Common myeloid progenitor, CD34-positive (primary cell): ENCODE results near the gene PTPRD.
A peak's percentile ranks its signal among the peaks of the same experiment; 100 is the strongest.

Source experiments
- CTCF ChIA-PET: fragments of 350-600 bp; sonication (Branson Sonifier 250); formaldehyde crosslinking; loops from one replicate; lab custom pipeline; 2021; ENCODE audit warnings: antibody characterized with exemption; lab: Charles Lee
- POLR2A ChIA-PET: fragments of 350-600 bp; sonication (Branson Sonifier 250); formaldehyde crosslinking; loops from one replicate; lab custom pipeline; 2021; ENCODE audit warnings: antibody characterized with exemption; lab: Charles Lee
- DNase-seq, 3 donors: peaks; one replicate each; pipeline versions ENCODE4 v3.0.0 to v3.0.0-alpha.2; 2013
- H3K27ac ChIP-seq, 2 experiments: 1 replicate in 1 of 2; 2 replicates in 1 of 2; pipeline ENCODE4 v1.7.0; 2013; ENCODE audit warnings: inconsistent platforms in 2 of 2, low read length in 2 of 2, mild to moderate bottlenecking in 2 of 2, low read depth in 1 of 2, moderate library complexity in 1 of 2; ENCODE audit not compliant: severe bottlenecking in 2 of 2, insufficient read depth in 1 of 2, poor library complexity in 1 of 2
- H3K27me3 ChIP-seq, 5 experiments: replicated peaks in 2 of 5; 1 replicate in 3 of 5; 2 replicates in 2 of 5; pipeline versions ENCODE4 v1.6.1 to v1.7.0; 2013; ENCODE audit warnings: low read length in 4 of 5, mild to moderate bottlenecking in 2 of 5, moderate library complexity in 2 of 5, inconsistent platforms in 1 of 5; ENCODE audit not compliant: insufficient read depth in 5 of 5, control insufficient read depth in 4 of 5
- H3K36me3 ChIP-seq, 4 experiments: 1 replicate in 2 of 4; 2 replicates in 2 of 4; pipeline versions ENCODE4 v1.6.1 to v1.7.0; 2013; ENCODE audit warnings: low read length in 3 of 4, control low read depth in 1 of 4, mild to moderate bottlenecking in 1 of 4; ENCODE audit not compliant: control insufficient read depth in 4 of 4, insufficient read depth in 4 of 4
- H3K4me1 ChIP-seq, 4 experiments: 1 replicate in 3 of 4; 2 replicates in 1 of 4; pipeline versions ENCODE4 v1.6.1 to v1.7.1; 2013; ENCODE audit warnings: low read length in 3 of 4, mild to moderate bottlenecking in 3 of 4, control low read depth in 1 of 4, inconsistent platforms in 1 of 4, moderate library complexity in 1 of 4; ENCODE audit not compliant: control insufficient read depth in 4 of 4, insufficient read depth in 4 of 4; ENCODE audit errors: control extremely low read depth in 1 of 4
- H3K4me3 ChIP-seq, 7 experiments: 1 replicate in 4 of 7; 2 replicates in 3 of 7; pipeline versions ENCODE4 v1.5.1 to v1.7.0; 2013; ENCODE audit warnings: mild to moderate bottlenecking in 7 of 7, low read length in 6 of 7, moderate library complexity in 6 of 7, inconsistent platforms in 2 of 7, low read depth in 2 of 7, control low read depth in 1 of 7; ENCODE audit not compliant: insufficient read depth in 4 of 7, control insufficient read depth in 1 of 7; ENCODE audit errors: extremely low read depth in 1 of 7
- H3K9me3 ChIP-seq, 5 experiments: 1 replicate in 4 of 5; 2 replicates in 1 of 5; pipeline versions ENCODE4 v1.6.1 to v1.7.1; 2013; ENCODE audit warnings: low read length in 4 of 5, mild to moderate bottlenecking in 2 of 5, inconsistent platforms in 1 of 5, low read depth in 1 of 5, moderate library complexity in 1 of 5; ENCODE audit not compliant: control insufficient read depth in 4 of 5, insufficient read depth in 2 of 5; ENCODE audit errors: control extremely low read depth in 1 of 5
- WGBS: methylation state at CpG from one replicate; pipeline ENCODE4 v1.1.5; 2013; ENCODE audit not compliant: insufficient coverage; 5-methylcytosine and 5-hydroxymethylcytosine counted together

PTPRD gene

DNA sequence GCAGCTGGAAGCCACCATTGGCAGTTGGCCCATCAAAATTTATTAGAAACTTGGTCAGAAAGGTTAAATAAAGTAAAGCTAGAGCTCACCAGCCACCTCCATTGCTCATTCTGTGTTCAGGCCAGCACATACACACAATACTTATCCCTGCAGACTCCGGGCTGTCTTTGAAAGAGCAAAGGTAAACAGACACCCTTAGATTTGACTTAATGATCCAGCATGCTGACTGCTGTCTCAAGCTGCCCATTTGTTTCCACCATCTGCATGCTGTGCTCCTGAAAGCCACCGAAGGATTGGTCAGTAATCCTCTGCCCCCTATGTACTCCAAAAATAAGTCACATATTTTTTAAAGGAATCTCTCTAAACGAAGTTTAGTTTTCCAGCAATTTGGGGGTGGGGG, 1753.4 kb downstream of the PTPRD start:
- Histone ChIP-seq H3K9me3 (no peaks in the 10 kb centered on the region), H3K4me1 (peaks cover 9 to 21% (median 16%) of the 10 kb centered on the region in 4 experiments), H3K36me3 (no peaks in the 10 kb centered on the region), H3K27me3 (peaks cover 0 to 34% (median 7%) of the 10 kb centered on the region in 5 experiments), H3K27ac (no peak overlapping the region), H3K4me3 (no peak overlapping the region)
- ChIA-PET CTCF (interaction anchor here (2.0 to 4.5 kb wide), 2 partner anchors 37 to 372 kb away, joined by 4 to 30 read pairs; no protein-coding TSS in a partner anchor), POLR2A (no interaction called here)
- WGBS, result 90% methylated on average over 3 of the region's 3 CpGs
- DNase-seq, result no peak

- Histone ChIP-seq H3K27ac (no peak overlapping the region), H3K27me3 (peaks cover 0 to 34% (median 7%) of the 10 kb centered on the region in 5 experiments), H3K4me1 (peaks cover 9 to 21% (median 16%) of the 10 kb centered on the region in 4 experiments), H3K4me3 (peak overlapping the region; percentile 58 to 90 (median 81)), H3K36me3 (no peaks in the 10 kb centered on the region), H3K9me3 (no peaks in the 10 kb centered on the region)
- CTCF ChIA-PET, result interaction anchor here (4.5 kb wide), 1 partner anchor 371 kb away, joined by 30 read pairs; no protein-coding TSS in a partner anchor
- 72% methylated on average over 11 of the region's 27 CpGs for WGBS
- peak in 2 of 3 donors; percentile 25 to 46 for DNase-seq
- POLR2A ChIA-PET, result no interaction called here
Observed at GRCh38 chr9:8858596-8859161, 1754.1 kb downstream of the PTPRD start.

DNA sequence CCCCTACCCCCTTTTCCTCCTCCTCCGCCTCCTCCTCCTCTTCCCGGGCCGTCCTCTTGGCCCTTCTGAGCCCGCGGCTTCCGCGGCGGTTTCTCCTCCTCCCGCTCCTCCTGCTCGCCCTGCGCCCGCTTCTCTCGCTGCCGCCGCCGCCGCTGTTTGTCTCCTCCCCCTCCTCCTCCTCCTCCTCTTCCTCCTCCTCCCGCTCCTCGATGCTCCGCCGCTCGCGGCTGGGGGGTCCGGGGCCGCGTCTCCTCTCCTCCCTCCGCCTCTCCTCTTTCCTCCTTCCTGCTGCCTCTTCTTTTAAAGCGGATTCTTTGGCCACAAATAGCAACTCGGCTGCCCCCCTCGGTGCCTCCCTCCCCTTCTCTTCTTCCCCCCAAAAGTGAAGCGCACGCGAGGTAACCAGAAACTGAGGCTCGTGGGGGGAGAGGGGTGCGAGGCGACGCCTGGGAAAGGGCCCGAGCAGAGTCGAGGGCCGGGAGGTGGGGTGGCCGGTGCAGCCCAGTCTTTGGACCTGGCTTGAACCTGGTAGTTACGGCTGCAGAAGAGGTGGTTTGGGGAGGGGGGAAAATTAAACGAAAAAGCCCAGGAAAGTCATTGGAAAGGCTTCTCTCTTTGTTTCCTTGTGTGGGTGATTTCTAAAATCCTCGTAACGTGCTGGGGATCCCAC, 1754.7 kb downstream of the PTPRD start:
- Histone ChIP-seq H3K4me3 (peak overlapping the region; percentile 58 to 90 (median 81)), H3K27ac (no peak overlapping the region), H3K27me3 (peaks cover 0 to 34% (median 7%) of the 10 kb centered on the region in 5 experiments), H3K9me3 (no peaks in the 10 kb centered on the region), H3K36me3 (no peaks in the 10 kb centered on the region), H3K4me1 (peaks cover 9 to 21% (median 16%) of the 10 kb centered on the region in 4 experiments)
- DNase-seq, result peak in 2 of 3 donors; percentile 45 to 54
- WGBS, result 0% methylated on average over 40 of the region's 45 CpGs
- ChIA-PET CTCF (interaction anchor here (4.5 kb wide), 1 partner anchor 371 kb away, joined by 30 read pairs; no protein-coding TSS in a partner anchor), POLR2A (no interaction called here)

DNA sequence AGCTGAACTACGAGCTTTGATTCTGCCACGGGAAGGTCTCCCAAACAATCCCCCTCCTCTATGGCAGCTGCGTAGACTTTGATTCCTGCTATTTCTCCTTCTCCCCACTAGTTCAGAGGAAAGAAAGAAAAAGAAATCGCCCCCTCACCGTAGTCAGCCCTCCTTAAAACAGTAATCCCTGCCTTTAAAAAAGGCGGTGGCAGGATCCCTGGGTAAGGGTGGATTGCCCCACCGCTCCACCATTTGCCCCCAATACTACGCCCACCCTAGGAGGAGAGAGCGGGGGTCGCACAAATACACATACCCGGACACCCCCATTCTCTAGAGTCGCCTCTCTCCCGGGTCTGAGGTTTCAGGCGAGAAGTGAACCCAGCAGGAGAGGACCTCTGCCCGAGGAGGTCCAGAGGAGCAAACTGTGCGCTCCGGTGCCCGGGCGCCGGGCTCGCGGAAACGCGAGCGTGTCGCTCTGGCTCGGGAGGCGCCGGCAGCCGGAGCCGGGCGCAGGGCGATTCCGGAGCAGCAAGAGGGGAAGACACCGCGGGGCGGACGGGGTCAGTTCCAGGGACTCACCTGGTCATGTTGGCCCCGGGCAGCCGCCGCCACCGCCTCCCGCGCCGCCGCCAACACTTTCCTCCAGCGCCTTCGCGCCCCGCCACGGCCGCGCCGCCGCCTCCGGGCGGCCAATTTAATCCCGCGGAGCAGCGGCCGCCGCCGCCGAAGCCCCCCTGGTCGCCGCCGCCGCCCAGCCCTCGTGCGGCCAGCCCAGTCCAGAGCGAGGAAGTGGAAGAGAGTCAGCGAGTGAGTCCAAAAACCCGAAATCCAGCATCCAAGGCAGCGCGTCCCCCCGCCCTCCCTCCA, 1755.5 kb downstream of the PTPRD start:
- H3K27ac ChIP-seq, result peak overlapping the region in 1 of 2 experiments; percentile 51
- peaks cover 9 to 21% (median 16%) of the 10 kb centered on the region in 4 experiments for H3K4me1 ChIP-seq
- POLR2A ChIA-PET, result no interaction called here
- CTCF ChIA-PET, result interaction anchor here (0.7 to 1.8 kb wide), 7 partner anchors 12 to 375 kb away, joined by 3 to 6 read pairs (median 4); no protein-coding TSS in a partner anchor
- peaks cover 0 to 35% (median 7%) of the 10 kb centered on the region in 5 experiments for H3K27me3 ChIP-seq
- WGBS, result 0% methylated on average over 61 of the region's 76 CpGs
- H3K9me3 ChIP-seq, result no peaks in the 10 kb centered on the region
- no peaks in the 10 kb centered on the region for H3K36me3 ChIP-seq
- peak in 2 of 3 donors; percentile 35 to 49 for DNase-seq
- peak overlapping the region; percentile 58 to 90 (median 81) for H3K4me3 ChIP-seq

DNA sequence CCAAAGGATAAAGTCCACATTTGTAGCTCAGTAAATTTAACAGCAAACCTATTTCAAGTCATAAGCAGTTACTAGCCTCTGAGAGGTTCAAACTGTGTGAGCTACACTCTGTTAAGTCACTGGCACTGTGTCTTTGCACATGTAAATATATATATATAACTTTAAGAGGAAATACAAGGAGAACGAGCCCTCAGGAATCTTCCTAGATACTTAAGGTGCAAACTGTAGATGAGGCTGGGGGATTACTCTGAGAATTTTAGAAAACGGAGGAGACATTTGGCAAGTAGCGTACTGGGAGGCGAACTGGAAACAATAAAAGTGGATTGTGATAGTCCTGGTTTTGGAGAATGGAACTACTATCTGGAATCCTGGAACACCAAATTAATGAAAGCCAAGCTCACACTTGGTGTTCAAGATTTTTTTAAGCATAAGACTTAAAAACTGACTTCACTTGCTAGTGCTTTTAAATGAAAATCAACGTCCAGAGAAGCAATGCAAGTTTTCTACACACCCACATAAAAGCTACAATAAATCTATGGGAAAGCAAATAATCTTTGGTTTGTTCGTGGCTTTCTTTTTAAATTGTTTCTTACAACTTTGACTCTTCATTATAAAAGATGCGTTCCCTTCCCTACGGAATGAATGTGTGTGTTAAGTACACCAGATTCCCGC, 1756.3 kb downstream of the PTPRD start:
- Histone ChIP-seq H3K36me3 (no peaks in the 10 kb centered on the region), H3K4me3 (peak overlapping the region; percentile 58 to 90 (median 81)), H3K27me3 (peaks cover 0 to 37% (median 7%) of the 10 kb centered on the region in 5 experiments), H3K4me1 (peaks cover 9 to 21% (median 16%) of the 10 kb centered on the region in 4 experiments), H3K27ac (peak overlapping the region in 1 of 2 experiments; percentile 9), H3K9me3 (no peaks in the 10 kb centered on the region)
- 17% methylated on average over 3 of the region's 9 CpGs for WGBS
- POLR2A ChIA-PET, result no interaction called here
- CTCF ChIA-PET, result interaction anchor here (0.7 to 1.8 kb wide), 7 partner anchors 11 to 374 kb away, joined by 3 to 6 read pairs (median 4); no protein-coding TSS in a partner anchor
- DNase-seq, result peak in 1 of 3 donors; percentile 13

DNA sequence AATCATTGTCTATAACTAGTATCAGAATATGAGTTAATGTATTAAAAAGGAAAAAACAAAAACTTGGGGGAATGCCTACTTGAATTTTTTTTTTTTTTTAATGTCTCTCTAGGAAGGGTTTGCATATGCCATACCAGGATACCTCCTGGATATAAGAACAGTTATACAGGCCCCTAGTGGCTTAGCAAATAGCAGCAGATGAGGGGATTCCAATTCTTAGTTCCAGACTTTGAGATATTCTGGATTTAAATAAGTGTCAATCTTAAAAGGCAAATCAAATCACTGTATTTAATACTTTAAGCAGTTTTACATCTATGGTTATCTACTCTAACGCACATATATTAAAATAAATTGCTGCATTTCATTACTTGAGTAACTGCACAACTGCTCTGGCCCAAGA, 1757.8 kb downstream of the PTPRD start:
- CTCF ChIA-PET, result no interaction called here
- POLR2A ChIA-PET, result no interaction called here
- Histone ChIP-seq H3K27me3 (peaks cover 0 to 34% (median 7%) of the 10 kb centered on the region in 5 experiments), H3K4me3 (no peak overlapping the region), H3K36me3 (no peaks in the 10 kb centered on the region), H3K4me1 (peaks cover 9 to 21% (median 16%) of the 10 kb centered on the region in 4 experiments), H3K9me3 (no peaks in the 10 kb centered on the region), H3K27ac (no peak overlapping the region)
- no CpG with 5 or more reads among the region's 1 CpG for WGBS
- peak in 2 of 3 donors; percentile 41 to 42 for DNase-seq
